HCT116 (cell line): ENCODE data around the gene RABEP1. TPM values are rescaled to one million over a fixed set of nuclear protein-coding genes. Genes with fewer than 3 reads are reported as not detected.

Experiments
- ATAC-seq: fragments of 200-7000 bp; cut with Tn5 transposase; 2 replicates; pipeline ENCODE4 v1.9.1; 2020; ENCODE audit warnings: mild to moderate bottlenecking, moderate library complexity
- BruUV-seq: library from RNA; stranded (reverse); fragments of 400-500 nt; replicated peaks from 2 replicates; lab custom pipeline; 2021; lab: Mats Ljungman, UMichigan
- CTCF ChIA-PET: fragments of 300-600 bp; sonication (Branson Sonifier 250); formaldehyde crosslinking; loops from one replicate; lab custom pipeline; 2021; ENCODE audit warnings: antibody characterized with exemption; lab: Charles Lee
- POLR2A ChIA-PET: fragments of 300-600, 350-600 bp; sonication (Branson Sonifier 250); formaldehyde crosslinking; loops from one replicate; lab custom pipeline; 2021; ENCODE audit warnings: antibody characterized with exemption; lab: Charles Lee
- RAD21 ChIA-PET, 2 experiments: fragments of 300-600 bp; sonication (Branson Sonifier 250); formaldehyde crosslinking; loops; one replicate each; lab custom pipeline; 2023; ENCODE audit warnings: low total read pairs in 2 of 2; ENCODE audit not compliant: uncharacterized antibody in 2 of 2, unreplicated experiment in 2 of 2, low non-redundant PET in 1 of 2; lab: Charles Lee
- DNase-seq: peaks from one replicate; pipeline ENCODE4 v3.0.0-alpha.2; 2010; ENCODE audit warnings: low read depth, low spot score
- H2AFZ ChIP-seq: fragments of 200-600 bp; shearing (Covaris generic), sonication (generic); 2 replicates; pipeline ENCODE4 v1.6.1; 2017; ENCODE audit warnings: low read depth, mixed run types, mixed read lengths, antibody characterized with exemption, low read length; ENCODE audit not compliant: poor library complexity, severe bottlenecking
- H3K27ac ChIP-seq: 2 replicates; pipeline ENCODE4 v1.5.1; 2012; ENCODE audit warnings: low read depth, low read length
- H3K27me3 ChIP-seq: fragments of 200-600 bp; sonication (generic); 2 replicates; pipeline ENCODE4 v1.6.1; 2016; ENCODE audit warnings: mixed run types, low read length, mixed read lengths; ENCODE audit not compliant: insufficient read depth
- H3K36me3 ChIP-seq, 2 experiments: fragments of 200-500 bp in 1 of 2; fragments of 200-600 bp in 1 of 2; sonication (Bioruptor generic) in 1 of 2; sonication (generic) in 1 of 2; 2 replicates each; pipeline versions ENCODE4 v1.5.1 to v1.6.1; 2014 to 2016; ENCODE audit warnings: low read length in 2 of 2, inconsistent platforms in 1 of 2, mixed read lengths in 1 of 2, mixed run types in 1 of 2; ENCODE audit not compliant: insufficient read depth in 2 of 2, control insufficient read depth in 1 of 2
- H3K4me1 ChIP-seq, 2 experiments: fragments of 200-600 bp in 1 of 2; sonication (generic) in 1 of 2; 2 replicates each; pipeline versions ENCODE4 v1.5.1 to v1.6.1; 2012 to 2017; ENCODE audit warnings: low read length in 2 of 2, inconsistent platforms in 1 of 2, mild to moderate bottlenecking in 1 of 2, mixed read lengths in 1 of 2, mixed run types in 1 of 2, moderate library complexity in 1 of 2; ENCODE audit not compliant: insufficient read depth in 2 of 2, control insufficient read depth in 1 of 2
- H3K4me2 ChIP-seq: fragments of 200-600 bp; sonication (generic); 2 replicates; pipeline ENCODE4 v1.6.1; 2017; ENCODE audit warnings: mixed run types, low read length, mixed read lengths
- H3K4me3 ChIP-seq, 2 experiments: fragments of 200-600 bp in 1 of 2; sonication (generic) in 1 of 2; replicated peaks in 1 of 2; 2 replicates each; pipeline ENCODE4 v1.5.1; 2011 to 2016; ENCODE audit warnings: low read length in 2 of 2, control low read depth in 1 of 2, low read depth in 1 of 2, mild to moderate bottlenecking in 1 of 2, mixed read lengths in 1 of 2, mixed run types in 1 of 2
- H3K79me2 ChIP-seq: fragments of 200-600 bp; sonication (generic); 2 replicates; pipeline ENCODE4 v1.6.1; 2017; ENCODE audit warnings: mild to moderate bottlenecking, mixed run types, low read length, moderate library complexity, mixed read lengths; ENCODE audit not compliant: insufficient read depth
- H3K9ac ChIP-seq: fragments of 200-600 bp; sonication (generic); 2 replicates; pipeline ENCODE4 v1.6.1; 2016; ENCODE audit warnings: low read length, mixed read lengths
- H3K9me2 ChIP-seq: fragments of 200-600 bp; sonication (generic), shearing (Covaris generic); 2 replicates; pipeline ENCODE4 v1.6.1; 2017; ENCODE audit warnings: mixed run types, mild to moderate bottlenecking, moderate library complexity; ENCODE audit not compliant: insufficient read depth
- H3K9me3 ChIP-seq, 2 experiments: fragments of 200-500 bp in 1 of 2; fragments of 200-600 bp in 1 of 2; sonication (Bioruptor generic) in 1 of 2; sonication (generic) in 1 of 2; 2 replicates each; pipeline ENCODE4 v1.6.1; 2014 to 2017; ENCODE audit warnings: low read length in 2 of 2, mixed read lengths in 2 of 2, inconsistent platforms in 1 of 2, low read depth in 1 of 2, mild to moderate bottlenecking in 1 of 2, mixed run types in 1 of 2, moderate library complexity in 1 of 2; ENCODE audit not compliant: control insufficient read depth in 1 of 2, insufficient read depth in 1 of 2
- H4K20me1 ChIP-seq: fragments of 200-600 bp; sonication (generic), shearing (Covaris generic); 2 replicates; pipeline ENCODE4 v1.6.1; 2017; ENCODE audit warnings: mixed run types, mild to moderate bottlenecking, moderate library complexity; ENCODE audit not compliant: insufficient read depth
- CBX3 ChIP-seq: IDR thresholded peaks from 2 replicates; pipeline ENCODE4 v1.6.1; 2012; ENCODE audit warnings: low read depth
- CEBPB ChIP-seq: IDR thresholded peaks from 2 replicates; pipeline ENCODE4 v1.6.1; 2012; ENCODE audit warnings: low read depth
- EZH2 ChIP-seq: fragments of 200-600 bp; sonication (generic); IDR thresholded peaks from 2 replicates; pipeline ENCODE4 v1.6.1; 2017; ENCODE audit warnings: antibody characterized with exemption, mixed run types
- RAD21 ChIP-seq: IDR thresholded peaks from 2 replicates; pipeline ENCODE4 v1.6.1; 2012; ENCODE audit warnings: low read depth, mild to moderate bottlenecking
- SP1 ChIP-seq: IDR thresholded peaks from 2 replicates; pipeline ENCODE4 v1.6.1; 2012; ENCODE audit warnings: low read depth
- TCF7L2 ChIP-seq: IDR thresholded peaks from 2 replicates; pipeline ENCODE4 v1.7.0; 2011; ENCODE audit warnings: borderline replicate concordance, inconsistent platforms; ENCODE audit not compliant: insufficient read depth, insufficient read length; ENCODE audit errors: extremely low read depth
- YY1 ChIP-seq: IDR thresholded peaks from 2 replicates; pipeline ENCODE4 v1.6.1; 2011; ENCODE audit warnings: low read length, low read depth, moderate library complexity, mild to moderate bottlenecking; ENCODE audit not compliant: insufficient replicate concordance; ENCODE audit errors: extremely low read depth
- intact Hi-C: fragments of 100-400 bp; cut with micrococcal nuclease; formaldehyde crosslinking; loops from 2 replicates; pipeline ENCODE4 v1.10.0; 2022
- total RNA-seq: library from RNA; stranded (reverse); gene quantifications from one replicate; pipeline ENCODE4 v1.2.1, GENCODE V29; 2021; ENCODE audit not compliant: unreplicated experiment
- TF ChIP-seq, protein P1 (sequence below), 3 experiments: fragments of 200-600 bp in 1 of 3; sonication (generic) in 1 of 3; IDR thresholded peaks in 2 of 3; conservative IDR thresholded peaks in 1 of 3; 2 replicates each; pipeline ENCODE4 v1.5.1; 2012 to 2017; ENCODE audit warnings: low read depth in 2 of 3, low read length in 2 of 3, antibody characterized with exemption in 1 of 3, borderline replicate concordance in 1 of 3, control low read depth in 1 of 3, mild to moderate bottlenecking in 1 of 3, mixed read lengths in 1 of 3, mixed run types in 1 of 3, moderate library complexity in 1 of 3; ENCODE audit not compliant: insufficient read depth in 1 of 3
- TF ChIP-seq, protein P2 (sequence below): IDR thresholded peaks from 2 replicates; pipeline ENCODE4 v1.6.1; 2012; ENCODE audit warnings: low read depth

Gene RABEP1
- total RNA-seq, 1 experiment from 2014 or later = 38.5 TPM

DNA sequence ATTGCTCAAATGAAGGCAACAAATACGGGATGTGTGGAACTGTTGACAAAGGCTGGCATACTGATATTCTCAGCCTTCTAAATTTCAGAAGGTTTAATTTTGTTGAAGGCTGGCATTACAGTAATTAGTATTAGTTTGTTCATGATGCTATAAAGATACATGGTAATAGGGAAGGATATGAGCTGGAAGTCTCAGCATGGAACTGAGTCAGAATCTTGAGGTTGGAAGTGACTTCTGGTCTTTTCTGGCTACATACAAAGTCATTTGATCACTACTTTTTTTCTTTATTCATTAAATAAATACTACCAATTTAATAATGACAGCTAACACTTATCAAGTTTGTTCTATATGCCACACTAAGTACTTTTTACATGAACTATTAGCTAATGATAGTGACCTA lies 22.6 kb downstream of the RABEP1 start:
- H3K79me2 ChIP-seq = peaks cover 94% of the 10 kb centered on the region
- peaks cover 3% of the 10 kb centered on the region; the same call in 1 of the 2 replicates for H4K20me1 ChIP-seq
- ChIA-PET POLR2A (no interaction called here), CTCF (no interaction called here), RAD21 (no interaction called here)
- H3K9me3 ChIP-seq = no peaks in the 10 kb centered on the region
- H3K36me3 ChIP-seq = peaks cover 0 to 2% of the 10 kb centered on the region in 2 experiments; a peak in 1 of 4 replicates
- ATAC-seq (no peak), DNase-seq (no peak)
- no peak overlapping the region for H3K27ac ChIP-seq
- no peak overlapping the region for H3K9ac ChIP-seq
- H3K9me2 ChIP-seq = no peaks in the 10 kb centered on the region
- TF ChIP-seq EZH2 (no peak), TCF7L2 (no peak)
- no peak overlapping the region for H3K4me3 ChIP-seq
- H3K4me1 ChIP-seq = peaks cover 0 to 18% of the 10 kb centered on the region in 2 experiments; a peak in 3 of 4 replicates
- BruUV-seq = no TSS peak
- H3K4me2 ChIP-seq = no peak overlapping the region
- intact Hi-C loops = no loop called here
- H3K27me3 ChIP-seq = no peaks in the 10 kb centered on the region
- H2AFZ ChIP-seq = no peak overlapping the region

DNA sequence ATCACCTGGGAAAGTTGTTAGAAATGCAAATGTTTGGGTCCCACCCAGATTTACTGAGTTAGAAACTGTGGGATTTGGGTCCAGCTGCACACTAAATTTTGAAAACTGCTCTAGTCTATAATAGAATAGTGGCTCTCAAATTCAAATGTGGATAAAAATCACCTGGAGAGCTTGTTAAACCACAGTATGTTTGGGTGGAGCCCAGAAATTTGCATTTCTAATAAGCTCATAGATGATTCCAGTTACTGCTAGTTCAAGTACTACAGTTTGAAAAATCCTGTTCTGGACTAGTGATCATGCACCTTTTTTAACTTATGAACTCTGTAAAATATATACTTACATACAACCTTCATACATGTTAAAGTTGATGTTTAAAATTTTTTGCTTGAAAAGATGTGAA lies 27.8 kb downstream of the RABEP1 start:
- Histone ChIP-seq H3K9me2 (no peaks in the 10 kb centered on the region), H3K79me2 (peaks cover 85% of the 10 kb centered on the region), H3K36me3 (peaks cover 4 to 11% of the 10 kb centered on the region in 2 experiments; a peak in 3 of 4 replicates), H3K4me1 (peaks cover 0 to 18% of the 10 kb centered on the region in 2 experiments; a peak in 3 of 4 replicates), H3K4me2 (no peak overlapping the region), H3K9me3 (no peaks in the 10 kb centered on the region), H2AFZ (no peak overlapping the region), H3K27me3 (no peaks in the 10 kb centered on the region), H4K20me1 (no peaks in the 10 kb centered on the region), H3K4me3 (no peak overlapping the region), H3K27ac (no peak overlapping the region), H3K9ac (no peak overlapping the region)
- ATAC-seq = no peak
- ChIA-PET CTCF (no interaction called here), RAD21 (no interaction called here), POLR2A (no interaction called here)
- no peak for TF ChIP-seq YY1
- TF ChIP-seq TCF7L2 = no peak
- no peak for TF ChIP-seq RAD21
- TF ChIP-seq SP1 = no peak
- no peak for TF ChIP-seq CEBPB
- TF ChIP-seq, protein P1, sequence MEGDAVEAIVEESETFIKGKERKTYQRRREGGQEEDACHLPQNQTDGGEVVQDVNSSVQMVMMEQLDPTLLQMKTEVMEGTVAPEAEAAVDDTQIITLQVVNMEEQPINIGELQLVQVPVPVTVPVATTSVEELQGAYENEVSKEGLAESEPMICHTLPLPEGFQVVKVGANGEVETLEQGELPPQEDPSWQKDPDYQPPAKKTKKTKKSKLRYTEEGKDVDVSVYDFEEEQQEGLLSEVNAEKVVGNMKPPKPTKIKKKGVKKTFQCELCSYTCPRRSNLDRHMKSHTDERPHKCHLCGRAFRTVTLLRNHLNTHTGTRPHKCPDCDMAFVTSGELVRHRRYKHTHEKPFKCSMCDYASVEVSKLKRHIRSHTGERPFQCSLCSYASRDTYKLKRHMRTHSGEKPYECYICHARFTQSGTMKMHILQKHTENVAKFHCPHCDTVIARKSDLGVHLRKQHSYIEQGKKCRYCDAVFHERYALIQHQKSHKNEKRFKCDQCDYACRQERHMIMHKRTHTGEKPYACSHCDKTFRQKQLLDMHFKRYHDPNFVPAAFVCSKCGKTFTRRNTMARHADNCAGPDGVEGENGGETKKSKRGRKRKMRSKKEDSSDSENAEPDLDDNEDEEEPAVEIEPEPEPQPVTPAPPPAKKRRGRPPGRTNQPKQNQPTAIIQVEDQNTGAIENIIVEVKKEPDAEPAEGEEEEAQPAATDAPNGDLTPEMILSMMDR (IDR thresholded peaks at IDR 0.05 in 2 of 3, conservative IDR thresholded peaks at IDR 0.05 in 1 of 3; ENCODE audit: borderline replicate concordance in 1 of 3, insufficient read depth in 1 of 3, low read depth in 2 of 3, low read length in 2 of 3) = no peak
- TF ChIP-seq, protein P2, sequence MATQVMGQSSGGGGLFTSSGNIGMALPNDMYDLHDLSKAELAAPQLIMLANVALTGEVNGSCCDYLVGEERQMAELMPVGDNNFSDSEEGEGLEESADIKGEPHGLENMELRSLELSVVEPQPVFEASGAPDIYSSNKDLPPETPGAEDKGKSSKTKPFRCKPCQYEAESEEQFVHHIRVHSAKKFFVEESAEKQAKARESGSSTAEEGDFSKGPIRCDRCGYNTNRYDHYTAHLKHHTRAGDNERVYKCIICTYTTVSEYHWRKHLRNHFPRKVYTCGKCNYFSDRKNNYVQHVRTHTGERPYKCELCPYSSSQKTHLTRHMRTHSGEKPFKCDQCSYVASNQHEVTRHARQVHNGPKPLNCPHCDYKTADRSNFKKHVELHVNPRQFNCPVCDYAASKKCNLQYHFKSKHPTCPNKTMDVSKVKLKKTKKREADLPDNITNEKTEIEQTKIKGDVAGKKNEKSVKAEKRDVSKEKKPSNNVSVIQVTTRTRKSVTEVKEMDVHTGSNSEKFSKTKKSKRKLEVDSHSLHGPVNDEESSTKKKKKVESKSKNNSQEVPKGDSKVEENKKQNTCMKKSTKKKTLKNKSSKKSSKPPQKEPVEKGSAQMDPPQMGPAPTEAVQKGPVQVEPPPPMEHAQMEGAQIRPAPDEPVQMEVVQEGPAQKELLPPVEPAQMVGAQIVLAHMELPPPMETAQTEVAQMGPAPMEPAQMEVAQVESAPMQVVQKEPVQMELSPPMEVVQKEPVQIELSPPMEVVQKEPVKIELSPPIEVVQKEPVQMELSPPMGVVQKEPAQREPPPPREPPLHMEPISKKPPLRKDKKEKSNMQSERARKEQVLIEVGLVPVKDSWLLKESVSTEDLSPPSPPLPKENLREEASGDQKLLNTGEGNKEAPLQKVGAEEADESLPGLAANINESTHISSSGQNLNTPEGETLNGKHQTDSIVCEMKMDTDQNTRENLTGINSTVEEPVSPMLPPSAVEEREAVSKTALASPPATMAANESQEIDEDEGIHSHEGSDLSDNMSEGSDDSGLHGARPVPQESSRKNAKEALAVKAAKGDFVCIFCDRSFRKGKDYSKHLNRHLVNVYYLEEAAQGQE = no peak
- TF ChIP-seq CBX3 = no peak
- intact Hi-C loops = no loop called here
- DNase-seq = no peak
- no TSS peak for BruUV-seq
